OCI-LY3 (cell line): ENCODE measurements around the gene PRDM16.

Experiments used
- H2AFZ ChIP-seq: fragments of 200-600, 300-600 bp; shearing (Covaris generic); 2 replicates; pipeline ENCODE4 v1.6.0; 2014; ENCODE audit warnings: antibody characterized with exemption, low read depth, low read length
- H3K27ac ChIP-seq: fragments of 200-600, 300-600 bp; sonication (generic); 2 replicates; pipeline ENCODE4 v1.5.1; 2014; ENCODE audit warnings: mild to moderate bottlenecking, low read length, moderate library complexity, mixed read lengths
- H3K27me3 ChIP-seq: fragments of 200-600, 300-600 bp; sonication (generic); 2 replicates; pipeline ENCODE4 v1.6.1; 2014; ENCODE audit warnings: low read depth, low read length, mixed read lengths
- H3K36me3 ChIP-seq: fragments of 200-600, 300-600 bp; sonication (generic); replicated peaks from 2 replicates; pipeline ENCODE3; 2014; ENCODE audit warnings: low read depth, low read length, mixed read lengths
- H3K4me1 ChIP-seq: fragments of 300-600, 200-600 bp; sonication (generic); 2 replicates; pipeline ENCODE4 v1.6.1; 2014; ENCODE audit warnings: low read length, mixed read lengths
- H3K4me2 ChIP-seq: fragments of 200-600, 300-600 bp; sonication (generic); 2 replicates; pipeline ENCODE4 v1.6.1; 2014; ENCODE audit warnings: low read length, mixed read lengths
- H3K4me3 ChIP-seq: fragments of 300-600, 200-600 bp; sonication (generic); 2 replicates; pipeline ENCODE4 v1.5.1; 2014; ENCODE audit warnings: antibody characterized with exemption, mild to moderate bottlenecking, low read length, moderate library complexity
- H3K79me2 ChIP-seq: fragments of 300-600, 200-600 bp; shearing (Covaris generic); 2 replicates; pipeline ENCODE4 v1.6.1; 2014; ENCODE audit warnings: mild to moderate bottlenecking, low read length, mixed read lengths
- H3K9ac ChIP-seq: fragments of 300-600, 200-600 bp; shearing (Covaris generic); 2 replicates; pipeline ENCODE4 v1.6.0; 2014; ENCODE audit warnings: mild to moderate bottlenecking, low read length, moderate library complexity
- H3K9me3 ChIP-seq: fragments of 200-600, 300-600 bp; shearing (Covaris generic); 2 replicates; pipeline ENCODE4 v1.6.1; 2014; ENCODE audit warnings: low read length, mixed read lengths; ENCODE audit not compliant: insufficient read depth
- H4K20me1 ChIP-seq: fragments of 200-600, 300-600 bp; sonication (generic); 2 replicates; pipeline ENCODE4 v1.6.1; 2016; ENCODE audit warnings: low read length, mixed read lengths; ENCODE audit not compliant: insufficient read depth
- EZH2phosphoT487 ChIP-seq: fragments of 200-600 bp; shearing (Covaris generic); IDR thresholded peaks from 2 replicates; pipeline ENCODE4 v1.6.1; 2018; ENCODE audit warnings: antibody characterized with exemption, mixed run types, low read depth
- TF ChIP-seq, protein P1 (sequence below): fragments of 200-600, 300-600 bp; sonication (generic); IDR thresholded peaks from 2 replicates; pipeline ENCODE4 v1.5.1; 2014; ENCODE audit warnings: antibody characterized with exemption, low read length, low read depth

The PRDM16 gene

DNA sequence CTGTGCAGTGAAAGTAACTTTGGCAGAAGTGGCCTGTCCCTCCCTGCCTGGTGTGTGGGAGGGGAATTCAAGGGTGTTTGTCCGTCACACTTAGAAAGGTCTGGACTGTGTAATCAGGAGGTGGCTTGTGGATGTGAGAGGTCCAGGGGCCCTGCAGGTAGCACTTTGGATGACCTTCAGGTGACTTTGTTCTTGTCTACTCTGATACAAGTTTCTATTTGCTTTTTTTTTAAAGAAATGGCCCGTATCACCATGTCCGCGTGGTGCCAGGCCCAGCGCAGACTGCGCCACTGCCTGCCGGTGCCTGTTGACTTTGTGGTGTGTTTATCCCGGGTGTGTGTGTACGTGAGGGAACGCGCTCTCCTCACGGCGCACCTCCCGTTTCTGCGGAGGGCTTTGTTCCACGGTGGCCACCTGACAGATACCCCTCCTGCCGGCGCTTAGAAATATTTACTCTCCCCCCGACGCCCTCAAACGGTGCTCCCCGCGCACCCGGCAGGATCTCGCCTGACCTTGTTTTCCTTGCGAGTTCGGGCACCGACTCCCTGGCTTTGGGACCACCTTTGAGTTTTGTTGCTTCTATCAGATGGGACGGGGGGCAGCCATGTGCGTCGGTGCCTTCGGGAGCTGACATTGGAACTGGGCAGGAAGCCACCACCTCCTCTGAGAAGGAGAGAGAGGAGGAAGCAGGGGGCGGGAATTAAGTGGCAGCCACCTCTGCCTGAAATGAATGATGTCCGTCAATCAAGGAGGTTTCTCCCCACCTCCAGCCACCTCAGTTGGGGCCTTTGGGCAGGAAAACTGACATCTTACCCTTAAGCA, 119.4 kb downstream of the PRDM16 start:
- no peaks in the 10 kb centered on the region for H3K36me3 ChIP-seq
- no peak overlapping the region for H3K27ac ChIP-seq
- no peaks in the 10 kb centered on the region for H4K20me1 ChIP-seq
- H3K4me3 ChIP-seq = no peak overlapping the region
- TF ChIP-seq, protein P1, sequence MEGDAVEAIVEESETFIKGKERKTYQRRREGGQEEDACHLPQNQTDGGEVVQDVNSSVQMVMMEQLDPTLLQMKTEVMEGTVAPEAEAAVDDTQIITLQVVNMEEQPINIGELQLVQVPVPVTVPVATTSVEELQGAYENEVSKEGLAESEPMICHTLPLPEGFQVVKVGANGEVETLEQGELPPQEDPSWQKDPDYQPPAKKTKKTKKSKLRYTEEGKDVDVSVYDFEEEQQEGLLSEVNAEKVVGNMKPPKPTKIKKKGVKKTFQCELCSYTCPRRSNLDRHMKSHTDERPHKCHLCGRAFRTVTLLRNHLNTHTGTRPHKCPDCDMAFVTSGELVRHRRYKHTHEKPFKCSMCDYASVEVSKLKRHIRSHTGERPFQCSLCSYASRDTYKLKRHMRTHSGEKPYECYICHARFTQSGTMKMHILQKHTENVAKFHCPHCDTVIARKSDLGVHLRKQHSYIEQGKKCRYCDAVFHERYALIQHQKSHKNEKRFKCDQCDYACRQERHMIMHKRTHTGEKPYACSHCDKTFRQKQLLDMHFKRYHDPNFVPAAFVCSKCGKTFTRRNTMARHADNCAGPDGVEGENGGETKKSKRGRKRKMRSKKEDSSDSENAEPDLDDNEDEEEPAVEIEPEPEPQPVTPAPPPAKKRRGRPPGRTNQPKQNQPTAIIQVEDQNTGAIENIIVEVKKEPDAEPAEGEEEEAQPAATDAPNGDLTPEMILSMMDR = no peak
- TF ChIP-seq EZH2phosphoT487 = no peak
- H3K9ac ChIP-seq = no peak overlapping the region
- H3K79me2 ChIP-seq = no peaks in the 10 kb centered on the region
- H3K9me3 ChIP-seq = no peaks in the 10 kb centered on the region
- no peaks in the 10 kb centered on the region for H3K4me1 ChIP-seq
- H3K4me2 ChIP-seq = no peak overlapping the region
- no peak overlapping the region for H2AFZ ChIP-seq
- H3K27me3 ChIP-seq = no peaks in the 10 kb centered on the region

DNA sequence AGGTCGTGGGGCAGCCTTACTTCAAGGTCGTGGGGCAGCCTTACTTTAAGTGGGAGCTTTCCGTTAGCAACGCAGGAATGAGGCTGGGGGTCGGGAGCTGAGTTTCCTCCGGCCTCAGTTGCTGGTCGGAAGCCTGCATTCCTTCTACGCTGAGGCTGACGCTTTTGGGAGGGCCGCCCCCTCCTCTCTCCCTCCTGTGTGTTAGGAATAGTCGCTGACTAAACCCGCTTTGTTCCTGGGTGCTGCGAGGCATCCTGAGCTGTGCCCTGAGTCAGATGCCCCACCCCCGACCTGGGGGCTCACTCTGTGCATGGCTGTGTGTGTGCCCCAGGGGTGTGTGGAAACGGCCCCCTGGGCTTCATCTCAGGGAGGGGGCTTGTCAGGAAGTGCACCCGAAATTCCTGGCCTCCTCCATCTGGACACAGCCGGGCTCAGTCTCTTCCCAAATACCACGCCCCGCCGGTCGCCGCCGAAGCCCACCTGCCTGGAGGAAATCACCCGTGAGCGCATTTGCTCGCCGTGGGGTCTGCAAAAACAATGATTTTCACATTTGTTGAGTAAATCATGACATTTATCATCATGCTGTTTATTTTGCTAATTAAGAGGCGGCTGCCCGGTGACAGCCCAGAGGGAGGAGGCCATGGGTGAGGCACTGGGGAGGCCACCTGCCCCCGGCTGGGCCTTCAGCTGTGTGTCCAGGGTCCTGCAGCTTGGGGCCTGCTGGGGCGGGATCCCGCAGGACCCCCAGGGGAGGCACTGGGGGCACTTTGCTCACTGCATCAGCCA, 121.4 kb downstream of the PRDM16 start:
- H3K4me2 ChIP-seq = no peak overlapping the region
- H4K20me1 ChIP-seq = no peaks in the 10 kb centered on the region

DNA sequence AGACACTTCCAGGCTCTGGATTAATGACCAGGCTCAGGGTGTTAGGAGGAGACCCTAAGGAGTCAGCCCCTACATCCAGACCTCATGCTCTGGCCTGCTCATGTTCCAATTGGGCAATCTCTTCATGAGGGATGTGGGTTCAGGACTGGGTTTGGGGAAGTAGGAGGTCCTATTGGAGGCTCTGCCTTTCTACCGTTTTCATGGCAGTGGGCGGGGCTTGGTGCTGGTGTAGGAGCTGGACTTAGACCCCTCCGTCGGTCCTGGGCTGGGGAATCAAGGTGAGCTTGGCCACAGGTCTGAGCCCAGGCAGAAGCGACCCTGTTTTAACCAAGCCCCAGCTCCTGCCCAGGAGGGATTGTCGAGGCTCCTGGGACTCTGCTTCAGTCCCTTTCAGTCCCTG, 123.4 kb downstream of the PRDM16 start:
- TF ChIP-seq EZH2phosphoT487 = no peak
- TF ChIP-seq, protein P1 = no peak
- Histone ChIP-seq H3K4me1 (no peaks in the 10 kb centered on the region), H3K79me2 (no peaks in the 10 kb centered on the region), H3K4me2 (no peak overlapping the region), H2AFZ (no peak overlapping the region), H3K36me3 (no peaks in the 10 kb centered on the region), H3K27me3 (no peaks in the 10 kb centered on the region), H3K27ac (no peak overlapping the region), H3K9ac (no peak overlapping the region), H3K4me3 (no peak overlapping the region), H3K9me3 (no peaks in the 10 kb centered on the region), H4K20me1 (no peaks in the 10 kb centered on the region)

More for the DNA sequence above, 121.4 kb downstream of the PRDM16 start:
- Histone ChIP-seq H3K79me2 (no peaks in the 10 kb centered on the region), H3K4me1 (no peaks in the 10 kb centered on the region), H3K27ac (no peak overlapping the region), H3K9me3 (no peaks in the 10 kb centered on the region), H3K4me3 (no peak overlapping the region), H3K9ac (no peak overlapping the region), H2AFZ (no peak overlapping the region), H3K36me3 (no peaks in the 10 kb centered on the region), H3K27me3 (no peaks in the 10 kb centered on the region)
- no peak for TF ChIP-seq EZH2phosphoT487
- TF ChIP-seq, protein P1 = no peak

DNA sequence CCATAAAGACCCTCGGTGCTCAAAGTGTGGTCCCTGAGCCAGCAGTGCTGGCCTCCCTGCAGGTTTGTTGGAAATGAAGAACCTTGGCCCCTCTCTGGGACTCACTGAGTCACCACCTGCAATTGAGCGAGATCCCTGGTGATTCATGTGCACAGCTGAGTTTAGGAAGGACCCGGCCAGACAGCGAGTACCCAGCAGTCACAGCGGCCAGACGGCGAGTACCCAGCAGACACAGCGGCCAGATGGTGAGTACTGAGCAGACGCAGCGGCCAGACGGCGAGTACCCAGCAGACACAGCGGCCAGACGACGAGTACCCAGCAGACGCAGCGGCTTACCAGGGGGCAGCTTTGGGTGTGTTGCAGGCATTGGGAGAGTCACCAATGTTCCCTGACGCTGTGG, 123.8 kb downstream of the PRDM16 start:
- H3K9me3 ChIP-seq = no peaks in the 10 kb centered on the region
- H3K27me3 ChIP-seq = no peaks in the 10 kb centered on the region
- no peaks in the 10 kb centered on the region for H3K36me3 ChIP-seq
- no peaks in the 10 kb centered on the region for H3K4me1 ChIP-seq
- H3K27ac ChIP-seq = no peak overlapping the region
- TF ChIP-seq, protein P1 = no peak
- TF ChIP-seq EZH2phosphoT487 = no peak
- no peak overlapping the region for H3K4me3 ChIP-seq
- H2AFZ ChIP-seq = no peak overlapping the region
- no peak overlapping the region for H3K9ac ChIP-seq
- H3K4me2 ChIP-seq = no peak overlapping the region
- H4K20me1 ChIP-seq = no peaks in the 10 kb centered on the region
- H3K79me2 ChIP-seq = no peaks in the 10 kb centered on the region
